WTC11 (cell line): Measurements from ENCODE around the gene PDE8B. TPM values are rescaled to one million over a fixed set of nuclear protein-coding genes. Genes with fewer than 3 reads are reported as not detected.

Source experiments
- ATAC-seq: fragments of 200-7000 bp; cut with Tn5 transposase; 2 replicates; pipeline ENCODE4 v1.10.0; 2021; ENCODE audit warnings: mild to moderate bottlenecking, moderate library complexity
- CTCF ChIA-PET: fragments of 300-600 bp; sonication (Branson Sonifier 250); formaldehyde crosslinking; loops from one replicate; lab custom pipeline; 2021; ENCODE audit warnings: antibody characterized with exemption; lab: Charles Lee
- POLR2A ChIA-PET: fragments of 350-600 bp; sonication (Branson Sonifier 250); formaldehyde crosslinking; loops from one replicate; lab custom pipeline; 2021; ENCODE audit warnings: antibody characterized with exemption; lab: Charles Lee
- DNase-seq: peaks from one replicate; pipeline ENCODE4 v3.0.0; 2021; ENCODE audit warnings: low spot score
- H3K27ac Mint-ChIP-seq: 2 replicates; pipeline ENCODE4 v1.8.0; 2021; ENCODE audit warnings: mixed read lengths
- H3K27me3 Mint-ChIP-seq: 2 replicates; pipeline ENCODE4 v1.8.0; 2021; ENCODE audit warnings: low read depth, mild to moderate bottlenecking, moderate library complexity, mixed read lengths
- H3K36me3 Mint-ChIP-seq: 2 replicates; pipeline ENCODE4 v1.8.0; 2021; ENCODE audit warnings: mixed read lengths
- H3K4me1 Mint-ChIP-seq: 2 replicates; pipeline ENCODE4 v1.8.0; 2022; ENCODE audit warnings: mixed read lengths
- H3K4me3 Mint-ChIP-seq: 2 replicates; pipeline ENCODE4 v1.8.0; 2021; ENCODE audit warnings: mild to moderate bottlenecking, moderate library complexity, mixed read lengths
- H3K9me3 Mint-ChIP-seq: 2 replicates; pipeline ENCODE4 v1.8.0; 2021; ENCODE audit warnings: mixed read lengths
- CBFB ChIP-seq: sonication (generic); formaldehyde crosslinking; IDR thresholded peaks from 2 replicates; pipeline ENCODE4 v1.8.1; 2022; ENCODE audit warnings: mild to moderate bottlenecking, low read depth, missing genetic modification reagents
- CREB1 ChIP-seq: sonication (generic); formaldehyde crosslinking; IDR thresholded peaks from 2 replicates; pipeline ENCODE4 v1.8.0; 2023; ENCODE audit warnings: mild to moderate bottlenecking, missing genetic modification reagents
- CREM ChIP-seq: sonication (generic); formaldehyde crosslinking; IDR thresholded peaks from 2 replicates; pipeline ENCODE4 v1.8.1; 2022; ENCODE audit warnings: mild to moderate bottlenecking, missing genetic modification reagents, moderate library complexity
- GTF2I ChIP-seq: fragments of 250-450 bp; sonication (Bioruptor Pico); conservative IDR thresholded peaks from 2 replicates; pipeline ENCODE4 v1.4.0; 2021; ENCODE audit warnings: mild to moderate bottlenecking
- HMGA2 ChIP-seq: fragments of 250-450 bp; sonication (Bioruptor Pico); IDR thresholded peaks from 2 replicates; pipeline ENCODE4 v1.4.0; 2021; ENCODE audit warnings: mild to moderate bottlenecking, moderate library complexity
- NFE2L1 ChIP-seq: sonication (generic); formaldehyde crosslinking; IDR thresholded peaks from 2 replicates; pipeline ENCODE4 v1.8.1; 2023; ENCODE audit warnings: missing genetic modification reagents
- NR1H2 ChIP-seq: sonication (generic); formaldehyde crosslinking; IDR thresholded peaks from 2 replicates; pipeline ENCODE4 v1.9.0; 2021; ENCODE audit warnings: mild to moderate bottlenecking, moderate library complexity, missing genetic modification reagents
- NR2C2 ChIP-seq: sonication (generic); formaldehyde crosslinking; IDR thresholded peaks from 2 replicates; pipeline ENCODE4 v1.8.0; 2022; ENCODE audit warnings: mild to moderate bottlenecking, missing genetic modification reagents
- OVOL2 ChIP-seq: fragments of 250-450 bp; sonication (Bioruptor Pico); IDR thresholded peaks from 2 replicates; pipeline ENCODE4 v1.9.0; 2021; ENCODE audit warnings: mild to moderate bottlenecking, borderline replicate concordance
- PRRX2 ChIP-seq: fragments of 250-450 bp; sonication (Bioruptor Pico); IDR thresholded peaks from 2 replicates; pipeline ENCODE4 v1.8.0; 2021; ENCODE audit warnings: mild to moderate bottlenecking
- ZBTB21 ChIP-seq: sonication (generic); formaldehyde crosslinking; IDR thresholded peaks from 2 replicates; pipeline ENCODE4 v1.8.1; 2023; ENCODE audit warnings: mild to moderate bottlenecking, missing genetic modification reagents, borderline replicate concordance
- ZNF263 ChIP-seq: sonication (generic); formaldehyde crosslinking; IDR thresholded peaks from 2 replicates; pipeline ENCODE4 v1.8.1; 2022; ENCODE audit warnings: low read depth, mild to moderate bottlenecking, moderate library complexity, missing genetic modification reagents
- total RNA-seq: library from RNA; stranded (reverse); gene quantifications from 3 replicates; pipeline ENCODE4 v1.2.3, GENCODE V29; 2021
- TF ChIP-seq, protein P1 (sequence below): sonication (generic); formaldehyde crosslinking; IDR thresholded peaks from 2 replicates; pipeline ENCODE4 v1.8.1; 2022; ENCODE audit warnings: mild to moderate bottlenecking, missing genetic modification reagents, moderate library complexity, borderline replicate concordance
- TF ChIP-seq, protein P2 (sequence below): sonication (generic); formaldehyde crosslinking; IDR thresholded peaks from 2 replicates; pipeline ENCODE4 v1.8.0; 2022; ENCODE audit warnings: mild to moderate bottlenecking, missing genetic modification reagents
- TF ChIP-seq, protein P3 (sequence below): sonication (generic); formaldehyde crosslinking; IDR thresholded peaks from 2 replicates; pipeline ENCODE4 v1.8.1; 2023; ENCODE audit warnings: mild to moderate bottlenecking, missing genetic modification reagents, moderate library complexity
- TF ChIP-seq, protein P4 (sequence below): sonication (generic); formaldehyde crosslinking; IDR thresholded peaks from 2 replicates; pipeline ENCODE4 v1.8.1; 2023; ENCODE audit warnings: mild to moderate bottlenecking, missing genetic modification reagents, moderate library complexity
- TF ChIP-seq, protein P5 (sequence below): sonication (generic); formaldehyde crosslinking; IDR thresholded peaks from 2 replicates; pipeline ENCODE4 v1.8.0; 2023; ENCODE audit warnings: missing genetic modification reagents
- TF ChIP-seq, protein P6 (sequence below): sonication (generic); formaldehyde crosslinking; IDR thresholded peaks from 2 replicates; pipeline ENCODE4 v1.8.1; 2022; ENCODE audit warnings: low read depth, missing genetic modification reagents, borderline replicate concordance
- TF ChIP-seq, protein P7 (sequence below): fragments of 200-600 bp; IDR thresholded peaks from 2 replicates; pipeline ENCODE4 v1.8.0; 2022; ENCODE audit warnings: antibody characterized with exemption
- TF ChIP-seq, protein P8 (sequence below): fragments of 250-450 bp; sonication (Bioruptor Pico); IDR thresholded peaks from 2 replicates; pipeline ENCODE4 v1.9.0; 2021; ENCODE audit warnings: mild to moderate bottlenecking

PDE8B gene
- total RNA-seq, 1 experiment from 2014 or later, result 0.31 TPM

DNA sequence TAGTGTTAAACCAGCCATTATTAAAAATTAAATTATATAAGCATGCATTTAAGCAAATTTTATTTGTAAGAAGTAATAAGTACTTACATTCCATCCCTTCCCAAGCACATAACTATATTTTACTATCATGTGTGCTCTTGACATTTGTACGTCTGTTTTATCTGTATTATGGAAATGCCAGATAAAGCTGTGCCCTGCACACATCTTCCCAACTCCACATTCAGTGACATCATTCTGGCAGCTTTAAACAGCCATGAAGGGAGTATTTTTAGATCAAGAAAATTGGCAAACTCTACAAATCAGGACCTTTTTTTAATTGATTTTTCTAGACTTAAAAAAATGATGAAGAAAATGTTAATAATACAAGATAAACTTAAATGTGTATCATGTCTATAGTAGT, 150.5 kb downstream of the PDE8B start:
- H3K27ac Mint-ChIP-seq, result no peak overlapping the region
- H3K36me3 Mint-ChIP-seq, result no peaks in the 10 kb centered on the region
- no peak for TF ChIP-seq ZBTB21 (CRISPR knock-in tag)
- TF ChIP-seq, protein P1, sequence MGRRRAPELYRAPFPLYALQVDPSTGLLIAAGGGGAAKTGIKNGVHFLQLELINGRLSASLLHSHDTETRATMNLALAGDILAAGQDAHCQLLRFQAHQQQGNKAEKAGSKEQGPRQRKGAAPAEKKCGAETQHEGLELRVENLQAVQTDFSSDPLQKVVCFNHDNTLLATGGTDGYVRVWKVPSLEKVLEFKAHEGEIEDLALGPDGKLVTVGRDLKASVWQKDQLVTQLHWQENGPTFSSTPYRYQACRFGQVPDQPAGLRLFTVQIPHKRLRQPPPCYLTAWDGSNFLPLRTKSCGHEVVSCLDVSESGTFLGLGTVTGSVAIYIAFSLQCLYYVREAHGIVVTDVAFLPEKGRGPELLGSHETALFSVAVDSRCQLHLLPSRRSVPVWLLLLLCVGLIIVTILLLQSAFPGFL (CRISPR knock-in tag), result no peak
- TF ChIP-seq NR1H2, result no peak
- TF ChIP-seq OVOL2 (CRISPR knock-in tag), result no peak
- no peak for TF ChIP-seq CREB1
- TF ChIP-seq GTF2I (CRISPR knock-in tag), result no peak
- TF ChIP-seq HMGA2 (CRISPR knock-in tag), result no peak
- TF ChIP-seq, protein P2, sequence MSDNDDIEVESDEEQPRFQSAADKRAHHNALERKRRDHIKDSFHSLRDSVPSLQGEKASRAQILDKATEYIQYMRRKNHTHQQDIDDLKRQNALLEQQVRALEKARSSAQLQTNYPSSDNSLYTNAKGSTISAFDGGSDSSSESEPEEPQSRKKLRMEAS, result no peak
- TF ChIP-seq CBFB, result no peak
- TF ChIP-seq, protein P3, sequence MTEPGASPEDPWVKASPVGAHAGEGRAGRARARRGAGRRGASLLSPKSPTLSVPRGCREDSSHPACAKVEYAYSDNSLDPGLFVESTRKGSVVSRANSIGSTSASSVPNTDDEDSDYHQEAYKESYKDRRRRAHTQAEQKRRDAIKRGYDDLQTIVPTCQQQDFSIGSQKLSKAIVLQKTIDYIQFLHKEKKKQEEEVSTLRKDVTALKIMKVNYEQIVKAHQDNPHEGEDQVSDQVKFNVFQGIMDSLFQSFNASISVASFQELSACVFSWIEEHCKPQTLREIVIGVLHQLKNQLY (CRISPR knock-in tag), result no peak
- TF ChIP-seq NR2C2 (CRISPR knock-in tag), result no peak
- no peak for TF ChIP-seq NFE2L1 (CRISPR knock-in tag)
- TF ChIP-seq, protein P4, sequence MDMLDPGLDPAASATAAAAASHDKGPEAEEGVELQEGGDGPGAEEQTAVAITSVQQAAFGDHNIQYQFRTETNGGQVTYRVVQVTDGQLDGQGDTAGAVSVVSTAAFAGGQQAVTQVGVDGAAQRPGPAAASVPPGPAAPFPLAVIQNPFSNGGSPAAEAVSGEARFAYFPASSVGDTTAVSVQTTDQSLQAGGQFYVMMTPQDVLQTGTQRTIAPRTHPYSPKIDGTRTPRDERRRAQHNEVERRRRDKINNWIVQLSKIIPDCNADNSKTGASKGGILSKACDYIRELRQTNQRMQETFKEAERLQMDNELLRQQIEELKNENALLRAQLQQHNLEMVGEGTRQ, result no peak
- no peak for TF ChIP-seq PRRX2 (CRISPR knock-in tag)
- TF ChIP-seq CREM (CRISPR knock-in tag), result no peak
- TF ChIP-seq, protein P5, sequence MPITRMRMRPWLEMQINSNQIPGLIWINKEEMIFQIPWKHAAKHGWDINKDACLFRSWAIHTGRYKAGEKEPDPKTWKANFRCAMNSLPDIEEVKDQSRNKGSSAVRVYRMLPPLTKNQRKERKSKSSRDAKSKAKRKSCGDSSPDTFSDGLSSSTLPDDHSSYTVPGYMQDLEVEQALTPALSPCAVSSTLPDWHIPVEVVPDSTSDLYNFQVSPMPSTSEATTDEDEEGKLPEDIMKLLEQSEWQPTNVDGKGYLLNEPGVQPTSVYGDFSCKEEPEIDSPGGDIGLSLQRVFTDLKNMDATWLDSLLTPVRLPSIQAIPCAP, result no peak
- TF ChIP-seq, protein P6, sequence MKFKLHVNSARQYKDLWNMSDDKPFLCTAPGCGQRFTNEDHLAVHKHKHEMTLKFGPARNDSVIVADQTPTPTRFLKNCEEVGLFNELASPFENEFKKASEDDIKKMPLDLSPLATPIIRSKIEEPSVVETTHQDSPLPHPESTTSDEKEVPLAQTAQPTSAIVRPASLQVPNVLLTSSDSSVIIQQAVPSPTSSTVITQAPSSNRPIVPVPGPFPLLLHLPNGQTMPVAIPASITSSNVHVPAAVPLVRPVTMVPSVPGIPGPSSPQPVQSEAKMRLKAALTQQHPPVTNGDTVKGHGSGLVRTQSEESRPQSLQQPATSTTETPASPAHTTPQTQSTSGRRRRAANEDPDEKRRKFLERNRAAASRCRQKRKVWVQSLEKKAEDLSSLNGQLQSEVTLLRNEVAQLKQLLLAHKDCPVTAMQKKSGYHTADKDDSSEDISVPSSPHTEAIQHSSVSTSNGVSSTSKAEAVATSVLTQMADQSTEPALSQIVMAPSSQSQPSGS (CRISPR knock-in tag), result no peak
- TF ChIP-seq ZNF263, result no peak
- DNase-seq (no peak), ATAC-seq (no peak)
- no peak overlapping the region for H3K4me3 Mint-ChIP-seq
- H3K4me1 Mint-ChIP-seq, result no peaks in the 10 kb centered on the region
- H3K27me3 Mint-ChIP-seq, result no peaks in the 10 kb centered on the region
- POLR2A ChIA-PET, result no interaction called here
- CTCF ChIA-PET, result no interaction called here
- H3K9me3 Mint-ChIP-seq, result no peaks in the 10 kb centered on the region

DNA sequence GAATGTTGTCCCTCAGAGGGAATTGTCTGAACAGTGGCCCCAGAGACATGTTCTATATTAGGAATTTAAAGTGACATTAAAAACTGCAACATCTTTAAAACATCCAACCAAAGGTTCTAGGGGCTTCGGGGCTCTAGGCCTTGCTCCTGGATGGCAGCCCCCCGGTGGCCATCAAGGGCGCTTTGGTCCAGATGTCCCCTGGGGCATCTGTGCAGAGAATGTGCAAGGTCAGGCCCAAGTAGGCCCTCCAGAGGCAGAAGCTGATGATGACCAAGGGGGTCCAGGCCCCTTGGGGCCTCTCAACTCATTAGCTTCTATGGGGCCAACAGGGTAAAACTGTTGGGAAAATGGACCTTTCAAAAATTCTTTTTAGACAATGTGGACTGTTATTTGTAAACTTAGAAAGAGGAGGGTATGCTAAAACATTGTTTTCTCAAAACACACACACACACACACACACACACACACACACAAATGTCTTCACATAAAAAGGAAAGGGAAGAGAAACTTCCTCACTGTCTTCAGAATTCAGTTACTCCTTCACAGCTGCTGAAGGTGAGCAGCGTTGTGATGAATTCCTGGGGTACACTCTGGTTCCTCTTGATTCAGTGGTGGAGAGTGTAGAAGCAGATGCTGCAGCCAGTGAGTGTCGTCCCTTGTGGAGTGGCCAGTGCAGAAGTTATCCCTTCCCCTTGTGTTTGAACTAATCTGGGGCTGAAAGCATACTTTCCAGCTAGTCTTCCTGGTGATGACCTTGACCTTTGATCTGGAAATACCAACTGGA, 156.4 kb downstream of the PDE8B start:
- Mint-ChIP-seq H3K27ac (no peak overlapping the region), H3K36me3 (no peaks in the 10 kb centered on the region), H3K27me3 (no peaks in the 10 kb centered on the region), H3K9me3 (no peaks in the 10 kb centered on the region), H3K4me1 (no peaks in the 10 kb centered on the region), H3K4me3 (no peak overlapping the region)
- ChIA-PET POLR2A (no interaction called here), CTCF (interaction anchor here (1.5 to 1.8 kb wide), 2 partner anchors 10 to 237 kb away, joined by 8 to 11 read pairs; no protein-coding TSS in a partner anchor)
- TF ChIP-seq, protein P7, sequence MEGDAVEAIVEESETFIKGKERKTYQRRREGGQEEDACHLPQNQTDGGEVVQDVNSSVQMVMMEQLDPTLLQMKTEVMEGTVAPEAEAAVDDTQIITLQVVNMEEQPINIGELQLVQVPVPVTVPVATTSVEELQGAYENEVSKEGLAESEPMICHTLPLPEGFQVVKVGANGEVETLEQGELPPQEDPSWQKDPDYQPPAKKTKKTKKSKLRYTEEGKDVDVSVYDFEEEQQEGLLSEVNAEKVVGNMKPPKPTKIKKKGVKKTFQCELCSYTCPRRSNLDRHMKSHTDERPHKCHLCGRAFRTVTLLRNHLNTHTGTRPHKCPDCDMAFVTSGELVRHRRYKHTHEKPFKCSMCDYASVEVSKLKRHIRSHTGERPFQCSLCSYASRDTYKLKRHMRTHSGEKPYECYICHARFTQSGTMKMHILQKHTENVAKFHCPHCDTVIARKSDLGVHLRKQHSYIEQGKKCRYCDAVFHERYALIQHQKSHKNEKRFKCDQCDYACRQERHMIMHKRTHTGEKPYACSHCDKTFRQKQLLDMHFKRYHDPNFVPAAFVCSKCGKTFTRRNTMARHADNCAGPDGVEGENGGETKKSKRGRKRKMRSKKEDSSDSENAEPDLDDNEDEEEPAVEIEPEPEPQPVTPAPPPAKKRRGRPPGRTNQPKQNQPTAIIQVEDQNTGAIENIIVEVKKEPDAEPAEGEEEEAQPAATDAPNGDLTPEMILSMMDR, result peak; percentile 14; the same call in 1 of the 2 replicates
- TF ChIP-seq, protein P8, sequence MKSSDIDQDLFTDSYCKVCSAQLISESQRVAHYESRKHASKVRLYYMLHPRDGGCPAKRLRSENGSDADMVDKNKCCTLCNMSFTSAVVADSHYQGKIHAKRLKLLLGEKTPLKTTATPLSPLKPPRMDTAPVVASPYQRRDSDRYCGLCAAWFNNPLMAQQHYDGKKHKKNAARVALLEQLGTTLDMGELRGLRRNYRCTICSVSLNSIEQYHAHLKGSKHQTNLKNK (CRISPR knock-in tag), result no peak
- no peak for TF ChIP-seq HMGA2 (CRISPR knock-in tag)
- ATAC-seq (peak; percentile 67), DNase-seq (peak; percentile 26)
